PFSK-1 (cell line): ENCODE data around the gene UBE4B.

ENCODE experiments used
- POLR2AphosphoS5 ChIP-seq: IDR thresholded peaks from 2 replicates; pipeline ENCODE4 v1.6.1; 2012; ENCODE audit warnings: low read depth, mild to moderate bottlenecking, control low read depth, low read length, moderate library complexity
- SIN3A ChIP-seq: IDR thresholded peaks from 2 replicates; pipeline ENCODE4 v1.6.1; 2012; ENCODE audit warnings: mild to moderate bottlenecking, low read length, moderate library complexity, borderline replicate concordance; ENCODE audit not compliant: insufficient read depth
- TAF1 ChIP-seq: IDR thresholded peaks from 2 replicates; pipeline ENCODE4 v1.6.1; 2012; ENCODE audit warnings: low read length, control low read depth, borderline replicate concordance; ENCODE audit not compliant: insufficient read depth
- TF ChIP-seq, protein P1 (sequence below), 2 experiments: IDR thresholded peaks; 2 replicates each; pipeline versions ENCODE4 v1.6.1 to v1.8.0; 2011 to 2012; ENCODE audit warnings: low read depth in 2 of 2, low read length in 2 of 2, control low read depth in 1 of 2, inconsistent platforms in 1 of 2, mild to moderate bottlenecking in 1 of 2, moderate library complexity in 1 of 2; ENCODE audit not compliant: insufficient read depth in 1 of 2

DNA sequence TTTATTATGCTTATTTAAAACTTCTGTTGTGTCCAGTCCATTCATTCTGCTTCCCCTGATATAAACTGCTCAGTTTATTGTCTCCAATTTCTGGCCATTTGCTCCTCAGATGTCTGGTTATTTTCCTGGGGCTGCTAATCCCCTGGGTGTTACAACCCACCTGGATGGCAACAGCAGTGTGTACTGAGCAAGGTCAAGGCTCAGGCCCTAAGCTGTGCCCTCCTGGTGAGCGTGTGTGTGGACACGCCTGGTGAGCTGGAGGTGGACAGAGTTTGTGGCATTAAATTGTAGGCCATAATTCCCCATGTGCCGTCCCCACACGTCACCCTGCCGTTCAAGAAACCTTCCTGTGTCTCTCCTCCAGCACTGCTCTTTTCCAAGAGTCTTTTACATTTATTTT, 159.5 kb downstream of the UBE4B start:
- no peak for TF ChIP-seq TAF1
- TF ChIP-seq, protein P1, sequence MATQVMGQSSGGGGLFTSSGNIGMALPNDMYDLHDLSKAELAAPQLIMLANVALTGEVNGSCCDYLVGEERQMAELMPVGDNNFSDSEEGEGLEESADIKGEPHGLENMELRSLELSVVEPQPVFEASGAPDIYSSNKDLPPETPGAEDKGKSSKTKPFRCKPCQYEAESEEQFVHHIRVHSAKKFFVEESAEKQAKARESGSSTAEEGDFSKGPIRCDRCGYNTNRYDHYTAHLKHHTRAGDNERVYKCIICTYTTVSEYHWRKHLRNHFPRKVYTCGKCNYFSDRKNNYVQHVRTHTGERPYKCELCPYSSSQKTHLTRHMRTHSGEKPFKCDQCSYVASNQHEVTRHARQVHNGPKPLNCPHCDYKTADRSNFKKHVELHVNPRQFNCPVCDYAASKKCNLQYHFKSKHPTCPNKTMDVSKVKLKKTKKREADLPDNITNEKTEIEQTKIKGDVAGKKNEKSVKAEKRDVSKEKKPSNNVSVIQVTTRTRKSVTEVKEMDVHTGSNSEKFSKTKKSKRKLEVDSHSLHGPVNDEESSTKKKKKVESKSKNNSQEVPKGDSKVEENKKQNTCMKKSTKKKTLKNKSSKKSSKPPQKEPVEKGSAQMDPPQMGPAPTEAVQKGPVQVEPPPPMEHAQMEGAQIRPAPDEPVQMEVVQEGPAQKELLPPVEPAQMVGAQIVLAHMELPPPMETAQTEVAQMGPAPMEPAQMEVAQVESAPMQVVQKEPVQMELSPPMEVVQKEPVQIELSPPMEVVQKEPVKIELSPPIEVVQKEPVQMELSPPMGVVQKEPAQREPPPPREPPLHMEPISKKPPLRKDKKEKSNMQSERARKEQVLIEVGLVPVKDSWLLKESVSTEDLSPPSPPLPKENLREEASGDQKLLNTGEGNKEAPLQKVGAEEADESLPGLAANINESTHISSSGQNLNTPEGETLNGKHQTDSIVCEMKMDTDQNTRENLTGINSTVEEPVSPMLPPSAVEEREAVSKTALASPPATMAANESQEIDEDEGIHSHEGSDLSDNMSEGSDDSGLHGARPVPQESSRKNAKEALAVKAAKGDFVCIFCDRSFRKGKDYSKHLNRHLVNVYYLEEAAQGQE (IDR thresholded peaks at IDR 0.05; ENCODE audit: insufficient read depth in 1 of 2, low read depth in 2 of 2, low read length in 2 of 2): no peak
- no peak for TF ChIP-seq POLR2AphosphoS5
- no peak for TF ChIP-seq SIN3A
